Stimulated activated CD8-positive, alpha-beta memory T cell treated with anti-CD3 and anti-CD28 coated beads, Interleukin-12 subunit alpha, Interleukin-12 subunit beta, amount 100 ng/mL, for 1 hour (primary cell): Measurements from ENCODE around the gene FLT1.

Source experiments
- DNase-seq: peaks from one replicate; pipeline ENCODE4 v3.0.0-alpha.2; 2020; ENCODE audit warnings: low read depth

FLT1 gene

GRCh38 chr13:28318496-28318895, 176.4 kb downstream of the FLT1 start:
- no peak for DNase-seq

DNA sequence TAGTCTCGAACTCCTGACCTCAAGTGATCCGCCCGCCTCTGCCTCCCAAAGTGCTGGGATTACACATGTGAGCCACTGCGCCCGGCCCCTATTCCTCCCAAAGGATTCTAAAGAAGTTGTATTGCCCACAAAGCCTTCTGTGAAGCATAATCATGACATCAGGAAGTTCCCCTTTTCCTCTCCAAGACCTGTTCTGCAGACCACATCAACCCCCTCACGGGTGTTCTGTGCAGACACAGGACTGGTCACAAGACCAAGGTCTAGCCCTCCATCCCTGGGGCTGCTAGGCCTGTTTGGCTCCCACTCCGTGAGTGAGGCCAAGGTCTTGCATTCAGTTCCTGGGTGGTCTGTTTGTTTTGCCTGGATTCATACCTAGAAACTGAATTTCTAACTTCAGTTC, 178.1 kb downstream of the FLT1 start:
- DNase-seq: no peak

- no peak for DNase-seq
These were observed 178.8 kb downstream of the FLT1 start for GRCh38 chr13:28316129-28316528.

DNA sequence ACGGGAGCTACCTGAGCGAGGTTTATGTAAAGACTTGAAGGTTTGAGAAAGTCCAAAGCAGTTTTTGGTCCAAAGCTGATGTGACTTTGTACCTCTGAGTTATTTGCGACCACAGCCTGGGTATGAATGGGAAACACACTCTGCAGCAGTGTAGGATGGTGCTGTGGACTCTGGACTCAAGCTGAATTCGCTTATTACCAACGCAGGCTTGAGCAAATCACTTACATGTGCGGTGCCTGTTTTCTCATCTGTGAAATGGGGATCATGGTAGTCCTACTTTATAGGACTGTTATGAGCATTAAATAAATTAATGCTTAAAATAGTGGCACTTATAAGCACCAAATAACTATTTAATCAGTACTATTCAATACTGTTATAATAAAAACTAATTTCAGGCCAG, 180.0 kb downstream of the FLT1 start:
- DNase-seq: no peak

- DNase-seq: no peak
These were observed 181.3 kb downstream of the FLT1 start for GRCh38 chr13:28313579-28313978.

GRCh38 chr13:28306325-28306724, 188.6 kb downstream of the FLT1 start:
- DNase-seq: no peak

DNA sequence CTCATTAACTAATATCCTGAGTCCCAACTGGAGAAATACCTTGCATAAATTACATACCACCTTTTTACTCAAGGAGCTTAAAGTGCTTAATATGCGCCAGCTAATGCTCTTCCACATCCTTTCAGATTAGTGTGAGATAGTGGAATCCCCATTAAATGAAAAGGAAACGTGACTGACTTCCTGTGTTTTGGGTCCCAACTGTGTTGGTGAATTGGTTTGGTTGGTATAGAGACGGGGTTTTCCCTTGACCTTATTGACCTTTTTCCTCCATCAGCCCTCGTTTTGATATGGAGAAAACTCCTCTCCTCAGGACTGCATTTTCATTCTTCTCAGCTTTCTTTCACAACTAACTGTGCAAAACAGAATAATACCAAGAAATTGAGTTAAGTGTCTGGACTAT, 193.1 kb downstream of the FLT1 start:
- DNase-seq: no peak

DNA sequence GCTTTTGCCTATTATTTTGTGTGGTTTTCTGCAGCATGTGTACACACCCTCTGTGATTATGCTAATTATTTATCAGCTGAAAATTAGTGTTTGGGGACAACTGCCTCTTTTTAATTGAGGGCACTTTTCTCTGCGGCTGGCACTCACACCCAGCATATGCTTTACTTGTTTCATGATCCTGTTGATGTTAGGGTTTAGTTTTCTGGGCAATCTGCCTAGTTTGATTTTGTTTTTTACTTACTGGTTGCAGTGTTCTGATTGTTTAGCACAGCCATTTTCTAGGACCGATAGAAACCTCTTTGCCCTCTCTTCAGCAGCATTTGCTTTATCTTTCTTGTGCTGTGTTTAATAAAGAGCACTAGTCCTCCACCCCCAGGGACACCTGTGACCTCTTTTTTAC, 195.0 kb downstream of the FLT1 start:
- no peak for DNase-seq

GRCh38 chr13:28297341-28297740, 197.6 kb downstream of the FLT1 start:
- no peak for DNase-seq

DNA sequence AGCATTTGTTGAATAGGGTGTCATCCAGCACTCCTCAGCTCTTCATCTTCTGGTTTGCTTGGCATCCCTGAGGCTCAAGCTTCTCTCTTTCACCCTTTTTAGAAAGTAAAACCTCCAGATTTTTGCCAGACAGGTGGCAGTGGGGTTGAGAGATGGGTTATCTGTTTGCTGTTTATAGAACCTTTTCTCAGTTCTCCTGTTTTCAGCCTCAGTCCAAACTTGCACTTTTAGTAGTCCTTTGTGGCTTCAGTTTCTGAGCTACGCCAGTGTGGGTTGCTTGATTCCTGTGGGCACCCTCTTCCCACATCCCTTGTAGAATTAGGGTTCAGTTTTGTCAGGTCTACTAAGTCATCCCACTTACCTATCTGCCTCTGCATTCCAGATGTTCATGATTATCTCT, 208.7 kb downstream of the FLT1 start:
- DNase-seq: no peak

DNA sequence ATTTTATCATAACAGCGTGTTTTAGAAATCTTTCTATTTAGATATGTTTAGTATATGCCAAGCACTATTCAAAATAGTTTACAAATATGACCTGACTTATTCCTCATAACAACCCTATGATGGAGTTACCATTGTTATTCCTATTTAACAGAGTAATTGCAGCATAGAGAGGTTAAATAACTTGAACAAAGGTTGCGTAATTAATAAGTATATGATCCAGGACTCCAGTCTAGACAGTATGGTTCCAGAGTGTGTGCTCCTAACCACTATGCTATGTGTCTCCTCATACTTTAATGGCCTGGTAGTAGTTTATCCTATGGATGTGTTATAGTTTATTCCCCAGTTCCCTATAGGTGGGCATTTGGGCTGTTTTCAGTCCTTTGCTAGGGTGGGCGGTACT, 211.3 kb downstream of the FLT1 start:
- DNase-seq: no peak

- no peak for DNase-seq
These were observed 212.5 kb downstream of the FLT1 start for GRCh38 chr13:28282451-28282850.

- no peak for DNase-seq
These were observed 221.0 kb downstream of the FLT1 start for GRCh38 chr13:28273919-28274318.

DNA sequence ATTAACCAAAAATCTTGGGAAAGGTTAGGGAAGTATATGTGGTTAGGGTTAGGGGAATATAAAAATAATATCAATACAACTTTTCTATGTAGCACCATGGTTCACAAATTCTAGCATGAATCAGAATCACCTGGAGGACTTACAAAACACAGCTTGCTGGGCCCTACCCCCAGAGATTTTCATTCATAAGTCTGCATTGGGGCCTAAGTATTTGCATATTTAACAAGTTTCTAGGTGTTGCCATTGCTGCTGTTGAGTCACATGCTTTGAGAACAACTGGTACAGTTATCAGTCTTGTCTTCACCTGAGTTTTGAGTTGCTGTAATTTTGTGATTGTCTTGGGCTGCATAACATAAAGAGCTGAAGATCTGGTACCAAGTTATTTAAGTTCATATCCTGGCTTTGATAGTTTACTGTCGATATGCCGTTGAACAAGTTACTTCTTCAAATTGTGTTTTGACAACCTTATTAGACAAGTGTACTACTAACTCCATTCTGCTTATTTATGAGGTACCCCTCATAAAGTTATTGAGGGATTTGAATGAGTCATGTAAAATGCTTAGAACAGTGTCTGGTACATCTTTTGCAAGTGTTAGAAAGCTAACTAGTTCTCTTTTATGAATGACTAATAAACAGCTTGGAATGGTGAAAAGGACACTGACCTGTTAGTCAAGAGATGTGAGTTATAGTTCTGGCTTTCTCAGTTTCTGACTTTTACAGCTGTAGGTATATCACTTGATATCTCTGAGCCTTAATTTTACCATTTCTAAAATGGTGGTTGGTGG, 223.7 kb downstream of the FLT1 start:
- DNase-seq: no peak

DNA sequence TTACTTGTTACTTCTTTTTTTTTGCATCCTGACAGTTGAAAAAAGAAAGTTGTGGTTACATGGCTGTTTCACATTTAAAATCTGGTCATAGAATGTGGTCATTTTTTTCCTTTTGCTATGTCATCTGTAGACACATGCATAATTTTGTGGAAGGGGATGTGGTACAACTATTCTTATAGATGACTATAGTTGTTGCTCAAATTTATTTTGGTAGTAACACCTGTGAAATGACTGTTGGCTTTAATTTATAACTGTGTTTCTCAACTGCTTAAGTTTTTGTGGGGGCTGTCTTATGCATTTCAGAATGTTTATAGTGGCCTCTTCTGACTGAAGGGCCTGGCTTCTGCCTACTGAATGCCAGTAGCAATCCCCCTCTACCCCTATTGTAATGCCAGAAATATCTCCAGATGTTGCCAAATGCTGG, 226.1 kb downstream of the FLT1 start:
- DNase-seq: no peak

DNA sequence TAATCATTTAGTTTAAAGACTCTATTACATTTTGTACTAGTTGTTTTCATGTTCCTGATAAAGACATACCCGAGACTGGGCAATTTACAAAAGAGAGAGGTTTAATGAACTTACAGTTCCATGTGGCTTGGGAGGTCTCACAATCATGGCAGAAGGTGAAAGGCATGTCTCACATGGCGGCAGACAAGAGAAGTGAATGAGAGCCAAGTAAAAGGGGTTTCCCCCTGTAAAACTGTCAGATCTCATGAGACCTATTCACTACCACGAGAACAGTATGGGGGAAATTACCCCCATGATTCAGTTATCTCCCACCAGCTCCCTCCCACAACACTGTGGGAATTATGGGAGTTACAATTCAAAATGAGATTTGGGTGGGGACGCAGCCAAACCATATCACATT, 227.4 kb downstream of the FLT1 start:
- DNase-seq: no peak

DNA sequence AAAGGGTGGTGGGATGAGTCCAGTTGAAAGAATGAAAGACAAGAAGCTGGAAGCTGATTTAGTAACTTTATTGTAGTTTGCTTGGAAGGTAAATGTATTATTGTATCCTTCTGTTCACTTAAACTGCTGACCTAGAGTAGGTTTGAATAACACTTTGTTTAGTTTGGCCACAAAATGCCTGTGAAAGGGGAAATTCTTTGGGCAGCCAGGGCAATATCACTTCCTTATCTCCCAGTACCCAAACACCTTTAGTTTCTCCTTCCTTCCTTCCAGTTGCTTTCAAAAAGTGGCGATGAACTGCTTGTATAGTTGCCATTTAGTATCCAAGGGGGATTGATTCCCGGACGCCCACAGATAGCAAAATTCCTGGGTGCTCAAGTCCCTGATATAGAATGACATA, 236.5 kb downstream of the FLT1 start:
- DNase-seq: no peak

- no peak for DNase-seq
These were observed 237.6 kb downstream of the FLT1 start for GRCh38 chr13:28257305-28257704.

GRCh38 chr13:28252547-28252946, 242.4 kb downstream of the FLT1 start:
- DNase-seq: no peak

- DNase-seq: no peak
These were observed 243.5 kb downstream of the FLT1 start for GRCh38 chr13:28251466-28251865.

GRCh38 chr13:28250542-28250941, 244.4 kb downstream of the FLT1 start:
- no peak for DNase-seq
